ENCODE data around the gene GALNT9. TPM values are rescaled to one million over a fixed set of nuclear protein-coding genes. Genes with fewer than 3 reads are reported as not detected.
"Not testable (repeated sequence)": the region's sequence is repeated elsewhere in the genome, so short reads cannot be mapped to it uniquely, and the experiment has no call there.

Gene GALNT9
- total RNA-seq, 1 donor from 2014 or later = 0.08 TPM

GRCh38 chr12:132149526-132149925 lies 179.9 kb downstream of the GALNT9 start:
- DNase-seq (ENCODE audit: low read depth) = not testable (repeated sequence)

GRCh38 chr12:132148368-132149045 lies 180.9 kb downstream of the GALNT9 start:
- DNase-seq (ENCODE audit: low read depth) = no peak

- no peak for DNase-seq (ENCODE audit: low read depth)
Observed at GRCh38 chr12:132147423-132148367, 181.7 kb downstream of the GALNT9 start.

- no peak for DNase-seq (ENCODE audit: low read depth)
Observed at GRCh38 chr12:132146772-132147422, 182.5 kb downstream of the GALNT9 start.

Other genes starting within 250 kb of the GALNT9 start
- 6.4 and 6.9 TPM in 2 replicates for gene DDX51, start 185.3 kb downstream of the GALNT9 start, total RNA-seq
- 11.1 and 14.2 TPM in 2 replicates for gene NOC4L, start 185.1 kb downstream of the GALNT9 start, total RNA-seq
- 13.1 and 20.6 TPM in 2 replicates for gene FBRSL1, start 160.6 kb upstream of the GALNT9 start, total RNA-seq